Ammon's horn (tissue), 1 donor: ENCODE data around the gene ROR2.
"Not testable (repeated sequence)": the region's sequence is repeated elsewhere in the genome, so short reads cannot be mapped to it uniquely, and the experiment has no call there.

Source experiments
- DNase-seq: peaks from one replicate; pipeline ENCODE4 v3.0.0-alpha.2; 2016; ENCODE audit warnings: low spot score

ROR2 gene

DNA sequence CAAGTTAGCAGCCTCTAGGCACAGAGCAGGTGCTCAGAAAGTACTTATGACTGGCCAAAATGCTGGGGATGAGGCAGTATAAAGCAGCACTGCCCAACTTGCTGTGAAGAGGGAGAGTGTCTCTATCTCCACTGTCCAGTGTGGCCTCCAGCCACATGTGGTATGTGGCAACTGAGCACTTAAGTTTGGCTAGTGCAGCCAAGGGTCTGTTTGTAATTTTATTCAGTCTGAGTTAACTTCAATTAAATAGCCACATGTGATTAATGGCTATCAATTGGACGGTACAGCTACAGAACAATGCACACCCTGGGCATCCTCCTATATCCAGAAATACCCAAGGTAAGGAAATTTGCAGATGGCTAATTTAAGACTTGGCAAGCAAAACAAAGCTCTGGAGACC, 26.9 kb downstream of the ROR2 start:
- DNase-seq, result no peak

DNA sequence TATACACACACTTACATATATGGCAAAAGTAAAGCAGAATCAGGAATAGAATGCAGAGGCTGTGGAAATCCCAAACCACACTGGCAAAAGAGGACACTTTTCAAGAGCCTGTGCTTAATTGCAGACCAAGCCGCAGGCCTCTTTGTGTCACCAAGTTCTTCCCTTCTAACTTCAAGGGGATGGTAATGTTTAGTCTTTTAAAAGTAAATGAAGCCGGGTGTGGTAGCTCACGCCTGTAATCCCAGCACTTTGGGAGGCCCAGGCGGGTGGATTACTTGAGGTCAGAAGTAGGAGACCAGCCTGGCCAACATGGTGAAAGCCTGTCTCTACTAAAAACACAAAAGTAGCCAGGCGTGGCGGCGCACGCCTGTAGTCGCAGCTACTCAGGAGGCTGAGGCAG, 28.7 kb downstream of the ROR2 start:
- DNase-seq, result no peak

DNA sequence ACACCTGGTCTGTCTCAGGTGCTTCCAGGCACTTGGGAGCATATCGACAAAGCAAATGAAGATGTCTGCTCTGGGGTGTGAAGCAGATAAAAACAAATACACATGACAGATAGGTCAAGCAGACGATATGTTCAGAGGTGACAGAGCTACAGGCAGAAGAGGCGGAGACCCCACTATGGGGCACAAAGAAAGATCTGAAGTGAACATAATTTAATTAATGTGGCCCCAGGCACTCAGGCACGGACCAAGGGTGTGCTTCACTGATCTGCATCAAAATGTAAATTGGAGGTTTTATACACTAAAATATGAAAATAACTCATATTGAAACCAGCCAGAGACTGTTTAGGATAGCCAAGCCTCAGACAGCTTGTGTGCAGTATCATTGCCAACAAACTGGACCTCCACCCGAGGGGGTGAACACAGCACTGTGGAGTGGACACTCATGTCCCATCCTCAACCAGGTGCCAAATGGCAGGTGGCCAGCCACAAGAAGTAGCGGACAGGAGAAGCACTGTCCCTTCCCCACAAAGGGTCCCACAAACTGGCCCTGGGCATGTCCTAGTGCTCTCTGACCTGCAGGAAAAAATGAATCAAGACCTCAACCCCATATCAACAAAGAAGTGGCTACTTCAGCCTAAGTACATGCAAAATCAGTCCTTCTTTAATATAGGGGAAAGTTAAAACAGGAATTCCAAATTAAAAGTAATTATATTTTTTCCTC, 29.2 kb downstream of the ROR2 start:
- DNase-seq, result no peak

DNA sequence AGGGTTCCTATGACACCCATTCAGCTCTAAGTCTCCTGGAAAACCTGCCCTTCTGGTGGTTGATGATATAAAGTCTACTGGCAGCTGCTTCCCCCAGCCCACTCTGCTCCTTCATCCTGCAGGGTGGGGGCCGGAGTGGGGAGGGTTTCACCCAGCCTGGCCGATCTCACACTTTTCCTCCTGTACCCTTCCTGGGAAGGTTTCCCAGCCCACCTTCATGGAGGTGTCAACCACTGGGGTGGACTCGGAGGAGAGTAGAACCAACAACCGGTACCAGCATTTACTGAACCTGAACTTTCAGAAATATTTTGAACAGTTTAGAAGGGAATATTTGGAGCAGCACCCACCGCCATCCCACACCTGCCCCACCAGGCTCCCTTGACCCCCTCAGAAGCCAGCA, 30.4 kb downstream of the ROR2 start:
- no peak for DNase-seq

DNA sequence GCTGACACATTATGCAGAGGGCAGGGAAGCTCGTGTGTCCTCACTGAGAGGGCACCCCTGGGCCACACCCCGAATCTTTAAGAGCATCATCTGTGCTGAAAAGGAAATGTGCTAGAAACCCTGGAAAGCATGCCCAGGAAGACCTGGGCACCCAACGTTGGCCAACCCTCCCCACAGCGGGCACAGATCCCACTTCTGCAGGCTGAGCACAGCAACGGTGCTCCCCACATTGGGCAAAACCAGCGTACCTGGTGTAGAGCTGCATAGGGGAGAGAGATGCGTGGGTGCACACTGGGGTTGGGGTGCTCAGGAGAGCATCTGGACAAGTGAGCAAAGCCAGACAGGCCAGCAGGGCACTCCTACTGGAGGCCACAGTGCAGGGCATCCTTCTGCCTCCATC, 32.6 kb downstream of the ROR2 start:
- no peak for DNase-seq

DNA sequence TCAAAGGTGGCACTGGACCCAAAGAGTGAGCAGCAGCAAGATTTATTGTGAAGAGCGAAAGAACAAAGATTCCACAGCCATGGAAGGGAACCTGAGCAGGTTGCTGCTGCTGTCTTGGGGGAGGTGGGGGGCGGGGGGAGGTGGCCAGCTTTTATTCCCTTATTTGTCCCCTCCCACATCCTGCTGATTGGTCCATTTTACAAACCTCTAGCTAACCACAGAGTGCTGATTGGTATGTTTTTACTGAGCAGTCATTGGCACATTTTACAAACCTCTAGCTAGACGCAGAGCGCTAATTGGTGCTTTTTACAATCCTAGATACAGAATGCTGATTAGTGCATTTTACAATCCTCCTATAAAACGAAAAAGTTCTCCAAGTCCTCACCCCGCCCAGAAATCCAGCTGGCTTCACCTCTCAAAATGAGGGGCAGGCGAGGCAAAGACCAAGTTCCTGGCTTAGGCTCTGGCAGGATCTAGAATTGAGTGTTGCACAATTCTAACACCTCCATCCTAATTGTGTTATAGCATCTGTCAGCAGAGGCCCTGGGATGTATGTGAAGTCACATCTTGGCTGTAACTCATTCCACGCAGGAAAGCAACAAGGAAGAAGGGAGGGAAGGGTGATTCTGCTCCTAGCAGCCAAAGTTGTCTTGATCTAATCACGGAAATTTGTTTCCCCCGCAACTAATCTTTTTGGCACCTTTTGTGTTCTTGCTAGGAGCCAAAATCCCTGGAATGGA, 34.3 kb downstream of the ROR2 start:
- DNase-seq, result no peak

DNA sequence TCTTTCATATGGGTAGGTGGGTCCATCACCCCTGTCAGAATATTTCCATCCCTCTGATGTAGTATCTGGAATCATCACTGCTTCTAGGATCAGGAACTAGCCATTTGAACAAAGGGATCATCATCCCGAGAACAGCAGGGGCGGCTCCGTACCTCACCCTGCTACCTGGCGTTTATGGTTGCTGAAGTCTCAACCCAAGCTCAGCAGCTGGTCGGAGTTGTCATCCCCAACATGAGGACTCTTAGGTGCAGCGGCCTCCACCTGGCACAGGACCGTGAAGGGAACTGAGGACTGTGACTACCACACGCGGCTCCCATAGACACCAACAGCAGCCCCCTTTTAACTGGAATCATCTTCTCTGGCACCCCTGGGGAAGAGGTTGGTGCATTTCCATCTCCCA, 35.1 kb downstream of the ROR2 start:
- no peak for DNase-seq

DNA sequence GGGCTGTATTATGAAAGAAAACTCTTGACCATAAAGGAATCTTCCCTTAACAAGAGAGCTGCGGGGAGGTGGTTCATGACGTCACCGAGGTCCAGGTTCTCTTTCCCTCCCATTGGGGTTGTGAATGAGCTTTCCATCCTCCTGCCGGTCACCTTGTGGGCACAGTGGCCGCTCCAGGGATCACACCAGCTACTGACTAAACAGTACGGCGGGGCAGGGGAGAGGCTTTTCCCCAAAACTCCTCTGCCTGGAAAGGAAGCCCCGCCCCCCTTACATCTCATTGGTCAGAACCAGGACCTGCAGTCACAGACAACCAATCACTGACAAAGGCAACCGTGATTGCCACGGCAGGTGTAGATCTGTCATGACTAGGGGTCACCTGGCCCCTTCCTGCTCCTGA, 35.6 kb downstream of the ROR2 start:
- DNase-seq, result no peak

DNA sequence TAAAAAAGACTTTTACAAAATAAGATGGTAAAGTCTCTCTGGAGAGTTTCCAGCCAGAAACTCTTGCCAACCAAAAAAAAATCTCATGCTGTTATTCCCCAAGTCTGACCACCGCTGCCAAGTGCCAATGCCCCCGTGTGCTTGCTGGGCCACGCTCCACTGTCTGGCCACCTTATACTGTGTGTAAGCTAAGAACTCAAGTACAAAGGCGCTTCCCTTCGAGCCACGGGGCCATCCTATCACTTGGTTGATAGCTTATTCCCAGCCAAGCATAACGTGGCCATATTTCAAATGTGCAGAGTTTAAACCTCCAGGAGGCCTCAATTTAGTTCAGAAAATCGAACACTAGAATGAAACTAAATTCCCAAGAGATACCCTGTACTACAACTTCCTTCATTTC, 36.0 kb downstream of the ROR2 start:
- no peak for DNase-seq

DNA sequence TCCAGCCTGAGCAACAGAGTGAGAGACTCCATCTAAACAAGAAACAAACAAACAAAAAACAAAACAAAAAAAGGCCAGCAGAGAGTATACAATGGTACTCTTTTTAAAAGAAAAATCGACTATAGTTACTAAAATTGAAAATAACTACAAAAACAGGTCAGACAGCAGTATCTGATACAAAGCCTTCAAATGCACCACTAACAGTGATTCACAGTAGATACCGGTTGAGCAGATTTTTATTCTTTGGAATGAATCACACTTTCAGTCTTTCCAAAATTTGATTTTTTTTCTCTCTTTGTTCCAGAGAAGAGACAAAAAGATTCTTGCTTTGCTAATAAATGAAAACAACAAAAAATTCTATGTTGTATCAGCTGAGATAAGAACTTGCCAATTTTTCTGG, 36.9 kb downstream of the ROR2 start:
- DNase-seq, result no peak

DNA sequence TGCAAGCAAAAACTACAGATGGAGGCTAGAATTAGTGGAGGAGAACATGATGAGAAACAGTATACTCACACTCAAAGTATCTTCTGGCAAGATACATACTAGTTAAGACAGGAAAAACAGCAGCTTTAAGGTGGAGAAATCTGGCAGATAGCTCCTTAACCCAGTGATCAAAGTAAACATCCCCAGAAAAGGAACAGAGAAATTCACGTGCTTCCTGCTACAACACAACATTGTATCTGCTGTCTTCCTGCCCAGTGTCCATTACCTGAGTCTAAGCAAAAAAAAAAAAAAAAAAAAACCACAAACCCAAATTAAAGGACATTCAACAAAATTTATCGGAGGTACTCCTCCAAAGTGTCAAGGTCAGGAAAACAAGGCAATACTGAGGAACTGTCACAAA, 38.4 kb downstream of the ROR2 start:
- no peak for DNase-seq

DNA sequence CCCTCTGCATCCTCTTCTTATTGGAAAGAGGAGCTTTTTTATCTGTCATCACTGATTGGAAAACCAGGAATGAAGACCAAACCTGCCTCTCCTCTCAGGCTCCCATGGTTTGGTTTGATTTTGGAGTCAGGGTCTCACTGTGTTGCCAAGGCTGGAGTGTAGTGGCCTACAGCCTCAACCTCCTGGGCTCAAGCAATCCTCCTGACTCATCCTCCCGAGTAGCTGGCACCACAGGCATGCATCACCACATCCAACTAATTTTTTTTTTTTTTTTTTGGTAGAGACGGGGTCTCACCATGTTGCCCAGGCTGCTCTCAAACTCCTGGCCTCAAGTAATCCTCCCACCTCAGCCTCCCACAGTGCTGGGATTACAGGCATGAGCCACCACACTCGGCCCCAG, 40.8 kb downstream of the ROR2 start:
- not testable (repeated sequence) for DNase-seq

DNA sequence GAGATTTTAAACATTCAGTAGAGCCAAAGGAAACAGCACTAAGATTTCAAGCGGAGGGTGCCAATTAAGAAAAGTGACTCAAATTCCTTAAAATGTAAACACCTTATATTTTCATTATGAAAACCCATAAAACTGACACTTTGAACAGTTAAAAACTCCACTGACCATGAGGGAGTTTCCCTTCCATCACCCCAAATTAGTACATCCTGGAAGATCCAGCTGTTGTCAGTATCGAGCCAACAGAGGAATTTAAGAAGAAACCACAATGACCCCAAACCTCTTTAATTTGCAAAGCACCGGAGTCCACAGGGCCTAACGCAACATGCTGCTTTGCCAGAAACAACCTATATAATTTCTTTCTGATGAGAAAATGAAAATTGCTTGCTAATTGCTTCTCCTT, 41.3 kb downstream of the ROR2 start:
- DNase-seq, result no peak

DNA sequence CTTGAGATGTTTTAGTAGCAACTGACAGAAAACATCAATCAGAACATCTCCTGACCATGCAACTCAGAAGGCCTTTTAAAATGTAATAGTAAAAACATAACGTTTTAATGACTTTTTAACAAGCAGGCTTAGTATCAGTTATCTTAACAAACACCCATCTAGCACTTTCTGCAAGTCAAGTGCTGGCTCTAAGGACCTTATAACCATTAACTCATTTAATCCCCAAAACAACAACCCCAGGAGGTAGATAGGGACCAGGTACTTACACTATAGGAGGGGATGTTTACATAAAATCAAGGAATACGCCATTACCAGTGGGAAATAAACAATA, 41.8 kb downstream of the ROR2 start:
- DNase-seq, result no peak

DNA sequence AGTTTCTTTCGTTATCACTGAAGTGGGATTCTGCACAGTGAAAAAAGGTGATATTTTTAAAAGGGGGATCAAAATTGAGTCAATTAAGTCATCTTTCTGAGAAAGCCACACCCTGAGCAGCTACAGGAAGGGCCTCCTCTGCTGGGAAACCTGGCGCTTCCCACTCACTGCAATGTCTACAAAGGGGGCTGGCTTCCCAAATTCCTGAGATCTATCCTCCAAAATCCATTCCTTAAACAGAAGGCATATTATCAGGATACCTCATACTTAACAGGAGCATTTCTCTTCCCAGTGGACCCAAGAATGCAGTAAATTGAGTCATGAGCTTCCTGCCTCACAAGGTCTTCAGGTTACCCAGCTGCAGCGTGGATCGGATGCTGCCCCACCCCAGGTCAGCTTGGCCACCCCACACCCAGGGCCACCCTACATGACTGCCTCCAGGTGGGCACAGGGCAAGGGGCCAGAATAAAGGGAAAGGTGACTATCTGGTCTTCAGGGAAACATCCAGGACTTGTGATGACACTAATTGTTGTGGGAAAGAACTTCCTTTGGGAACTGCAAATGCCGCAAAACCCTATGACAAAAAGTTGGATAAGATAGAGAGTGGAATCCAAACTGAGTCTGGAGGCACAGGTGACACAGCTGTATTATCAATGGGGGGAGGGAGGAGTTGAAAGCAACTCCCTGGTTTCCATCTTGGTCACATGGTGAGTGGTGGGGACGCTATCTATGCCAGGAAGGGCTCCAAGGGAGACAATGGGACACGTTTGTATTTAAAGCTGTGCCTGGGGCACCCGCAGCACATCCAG, 42.3 kb downstream of the ROR2 start:
- no peak for DNase-seq

DNA sequence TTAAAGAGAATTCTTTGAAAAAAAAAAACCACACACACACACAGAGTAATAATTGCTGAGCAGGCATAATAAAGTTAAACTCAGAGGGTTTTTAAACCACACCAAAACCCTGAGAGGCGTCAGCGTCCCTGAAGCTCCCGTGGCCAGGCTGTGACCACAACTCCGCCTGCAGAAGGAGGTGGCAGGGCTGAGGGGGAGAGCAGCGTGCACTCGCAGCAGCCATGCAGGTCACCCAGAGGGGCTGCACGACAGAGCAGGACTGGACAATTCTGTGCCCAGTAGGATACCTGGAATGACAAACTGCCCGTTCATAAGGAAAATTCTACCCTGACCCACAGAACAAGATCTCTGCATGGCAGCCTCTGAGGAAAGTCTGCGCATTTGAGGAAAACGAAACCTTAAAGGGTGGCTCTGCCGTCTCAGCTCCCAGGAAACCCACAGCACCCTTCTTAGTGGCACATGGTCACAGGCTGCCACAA, 44.0 kb downstream of the ROR2 start:
- DNase-seq, result peak; percentile 65

DNA sequence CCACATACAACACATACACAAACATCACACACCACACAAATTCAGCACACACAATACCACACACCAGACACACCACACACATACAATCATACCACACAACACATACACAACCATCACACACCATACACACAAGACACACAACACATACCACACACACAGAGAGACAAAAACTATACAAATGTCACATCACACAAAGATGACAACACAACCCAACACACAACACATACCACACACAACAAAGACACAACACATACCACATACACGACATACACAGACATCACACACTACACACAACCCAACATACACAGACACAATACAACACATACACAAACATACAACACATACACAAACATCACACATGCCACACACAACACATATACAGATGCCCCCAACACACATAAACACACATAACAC, 44.8 kb downstream of the ROR2 start:
- DNase-seq, result no peak

DNA sequence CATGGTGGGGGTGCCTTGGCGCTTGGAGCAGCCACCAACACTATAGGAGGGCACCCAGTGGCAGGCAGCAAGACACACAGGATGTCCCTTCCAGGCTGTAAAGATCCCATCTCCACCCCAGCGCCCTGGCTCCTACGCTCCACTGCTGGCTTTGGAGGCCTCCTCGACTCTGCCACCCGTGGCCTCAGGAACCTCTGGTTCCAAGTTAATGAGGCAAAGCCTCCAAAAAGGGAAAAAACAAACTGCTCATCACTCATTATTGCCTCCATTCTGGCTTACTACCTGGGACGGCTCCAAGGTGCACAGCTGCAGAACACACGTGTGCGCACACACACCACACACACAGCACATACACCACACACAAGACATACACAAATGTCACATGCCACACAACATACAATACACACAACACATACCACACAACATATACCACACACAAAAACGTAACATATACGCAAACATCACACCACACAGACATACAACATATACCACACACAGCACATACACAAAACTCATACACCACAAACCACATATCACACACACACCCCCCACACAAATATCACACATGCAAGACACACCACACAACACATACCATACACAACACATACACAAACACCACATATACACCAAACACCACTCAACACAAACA, 45.3 kb downstream of the ROR2 start:
- DNase-seq, result no peak

DNA sequence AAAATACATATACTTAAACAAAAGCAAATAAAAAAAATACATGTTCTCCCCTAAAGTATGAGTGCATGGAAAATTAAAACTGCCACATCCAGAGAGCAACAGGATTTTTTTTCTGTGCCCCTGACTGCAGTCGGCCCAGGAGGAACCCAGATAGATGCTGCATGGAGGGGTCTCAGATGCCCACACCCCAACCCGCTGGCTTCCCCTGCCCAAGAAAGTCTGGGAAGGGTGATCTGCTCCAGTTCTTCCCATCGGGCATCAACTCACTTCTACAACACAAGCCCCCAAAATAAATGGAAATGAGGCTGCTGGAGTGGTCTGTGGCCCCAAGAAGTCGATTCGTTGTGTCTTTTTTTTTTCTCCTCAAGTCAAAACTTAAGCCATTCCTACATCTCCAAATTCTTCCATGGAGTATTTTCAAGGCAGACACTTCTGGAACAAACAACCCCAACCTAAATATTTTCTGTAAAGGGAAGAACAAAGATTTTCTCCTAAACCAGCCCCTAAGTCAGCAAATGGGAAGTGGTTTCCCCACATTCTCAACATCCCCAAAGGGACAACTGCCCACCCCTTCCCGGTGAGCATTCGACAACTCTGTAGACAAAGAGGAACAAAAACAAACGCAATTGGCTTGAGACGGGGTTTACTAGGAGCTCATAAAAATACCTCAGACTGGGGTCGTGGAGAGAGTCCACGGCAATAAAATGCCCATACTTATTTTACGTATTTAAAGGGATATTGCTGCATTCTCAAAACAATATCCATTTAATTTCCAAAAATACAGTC, 46.7 kb downstream of the ROR2 start:
- DNase-seq, result peak; percentile 63

DNA sequence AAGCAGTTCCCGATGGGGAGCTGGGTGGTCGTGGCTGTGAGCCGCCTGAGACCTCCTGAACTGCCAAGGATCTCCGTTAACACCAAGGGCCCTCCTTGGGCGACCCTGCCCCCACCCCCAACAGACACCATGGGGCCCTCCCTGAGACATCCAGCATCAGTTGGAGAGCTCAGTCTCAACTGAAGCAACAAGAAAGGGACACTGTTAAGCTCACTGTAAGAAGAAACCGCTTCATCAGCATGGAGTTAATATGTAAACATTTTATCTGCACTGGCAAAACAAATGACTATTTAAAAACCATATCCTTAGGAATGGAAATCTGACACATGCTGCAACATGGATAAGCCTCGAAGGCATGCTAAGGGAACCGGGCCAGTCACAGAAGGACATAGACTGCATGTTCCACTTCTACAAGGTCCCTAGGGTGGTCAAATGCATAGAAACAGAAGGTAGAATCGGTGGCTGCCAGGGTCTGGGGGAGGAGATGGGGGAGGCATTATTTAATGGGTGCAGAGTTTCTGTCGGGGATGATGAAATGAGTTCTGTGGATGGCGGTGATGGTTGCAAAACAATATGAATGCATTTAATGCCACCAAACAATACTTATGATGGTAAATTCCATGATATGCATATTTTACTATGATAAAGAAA, 47.4 kb downstream of the ROR2 start:
- DNase-seq, result no peak

DNA sequence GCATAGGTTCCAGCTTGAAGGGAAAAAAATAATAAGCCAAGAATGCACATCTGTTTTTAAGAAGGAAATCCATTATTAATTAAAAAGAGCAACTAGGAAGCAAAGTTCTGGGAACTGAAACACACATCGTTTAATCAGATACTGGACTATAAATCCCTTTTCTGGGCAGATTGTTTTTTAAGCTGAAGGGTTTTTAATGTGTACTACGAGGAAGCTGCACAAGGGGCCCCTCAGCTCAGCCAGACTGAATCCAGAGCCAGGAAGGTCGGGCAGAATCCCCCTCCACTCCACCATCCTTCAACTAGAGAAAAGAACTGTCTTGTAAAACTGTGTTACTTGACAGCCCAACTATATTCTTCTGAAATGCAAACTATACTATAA, 49.2 kb downstream of the ROR2 start:
- DNase-seq, result no peak
